Measurements from ENCODE around the gene TWF2.

The TWF2 gene

GRCh38 chr3:52259448-52259847 is 20.5 kb upstream of the TWF2 start:
- in situ Hi-C loops (cut with HindIII; ENCODE audit: low sequenced_read_pairs), result no loop called here

GRCh38 chr3:52259035-52259434 is 20.1 kb upstream of the TWF2 start:
- in situ Hi-C loops (cut with HindIII; ENCODE audit: low sequenced_read_pairs), result no loop called here

- in situ Hi-C loops (cut with HindIII; ENCODE audit: low sequenced_read_pairs), result no loop called here
These were observed 19.0 kb upstream of the TWF2 start for GRCh38 chr3:52257911-52258310.

- in situ Hi-C loops (cut with HindIII; ENCODE audit: low sequenced_read_pairs), result no loop called here
These were observed 17.7 kb upstream of the TWF2 start for GRCh38 chr3:52256622-52257021.

GRCh38 chr3:52256159-52256558 is 17.2 kb upstream of the TWF2 start:
- in situ Hi-C loops (cut with HindIII; ENCODE audit: low sequenced_read_pairs), result no loop called here

GRCh38 chr3:52254608-52255007 is 15.7 kb upstream of the TWF2 start:
- in situ Hi-C loops (cut with HindIII; ENCODE audit: low sequenced_read_pairs), result no loop called here

GRCh38 chr3:52253314-52254304 is 14.7 kb upstream of the TWF2 start:
- in situ Hi-C loops (cut with HindIII; ENCODE audit: low sequenced_read_pairs), result no loop called here

GRCh38 chr3:52250122-52250521 is 11.2 kb upstream of the TWF2 start:
- in situ Hi-C loops (cut with HindIII; ENCODE audit: low sequenced_read_pairs), result no loop called here

GRCh38 chr3:52249683-52250082 is 10.7 kb upstream of the TWF2 start:
- in situ Hi-C loops (cut with HindIII; ENCODE audit: low sequenced_read_pairs), result no loop called here

GRCh38 chr3:52248816-52249547 is 10.0 kb upstream of the TWF2 start:
- in situ Hi-C loops (cut with HindIII; ENCODE audit: low sequenced_read_pairs), result no loop called here

GRCh38 chr3:52248165-52248541 is 9.2 kb upstream of the TWF2 start:
- in situ Hi-C loops (cut with HindIII; ENCODE audit: low sequenced_read_pairs), result no loop called here

- in situ Hi-C loops (cut with HindIII; ENCODE audit: low sequenced_read_pairs), result no loop called here
These were observed 8.6 kb upstream of the TWF2 start for GRCh38 chr3:52247409-52248164.

- in situ Hi-C loops (cut with HindIII; ENCODE audit: low sequenced_read_pairs), result no loop called here
These were observed 7.9 kb upstream of the TWF2 start for GRCh38 chr3:52246728-52247408.

GRCh38 chr3:52246264-52246620 is 7.3 kb upstream of the TWF2 start:
- in situ Hi-C loops (cut with HindIII; ENCODE audit: low sequenced_read_pairs), result no loop called here

- in situ Hi-C loops (cut with HindIII; ENCODE audit: low sequenced_read_pairs), result no loop called here
These were observed 6.6 kb upstream of the TWF2 start, which contains the start of gene PPM1M for GRCh38 chr3:52245322-52246263. Gene PPM1M, plus strand, starts transcription at chr3:52245759. Its CDS starts 66 bp downstream, at chr3:52245825.

- in situ Hi-C loops (cut with HindIII; ENCODE audit: low sequenced_read_pairs), result no loop called here
These were observed 5.1 kb upstream of the TWF2 start for GRCh38 chr3:52243791-52244628.

- in situ Hi-C loops (cut with HindIII; ENCODE audit: low sequenced_read_pairs), result no loop called here
These were observed 3.1 kb upstream of the TWF2 start for GRCh38 chr3:52242039-52242438.

- in situ Hi-C loops (cut with HindIII; ENCODE audit: low sequenced_read_pairs), result no loop called here
These were observed 2.0 kb upstream of the TWF2 start for GRCh38 chr3:52240886-52241370.

Measured in endothelial cell of hepatic sinusoid (primary cell).